DOHH2 (cell line): Measurements from ENCODE around the gene SLC9A8.
"Not testable (repeated sequence)": the region's sequence is repeated elsewhere in the genome, so short reads cannot be mapped to it uniquely, and the experiment has no call there.

Experiments
- H3F3A ChIP-seq: fragments of 200-600 bp; sonication (generic), shearing (Covaris generic); 2 replicates; pipeline ENCODE4 v1.6.0; 2016; ENCODE audit warnings: antibody characterized with exemption, mild to moderate bottlenecking; ENCODE audit not compliant: control insufficient read depth, insufficient read depth
- H3K27ac ChIP-seq: fragments of 200-600 bp; sonication (generic); 2 replicates; pipeline ENCODE4 v1.5.1; 2014; ENCODE audit warnings: low read depth, mild to moderate bottlenecking, low read length, moderate library complexity
- H3K27me3 ChIP-seq: fragments of 200-600 bp; sonication (generic); 2 replicates; pipeline ENCODE4 v1.6.1; 2014; ENCODE audit warnings: mild to moderate bottlenecking, low read length, mixed read lengths; ENCODE audit not compliant: control insufficient read depth
- H3K36me3 ChIP-seq: fragments of 200-600 bp; sonication (generic); 2 replicates; pipeline ENCODE4 v1.6.1; 2014; ENCODE audit warnings: mild to moderate bottlenecking, low read length, moderate library complexity, mixed read lengths; ENCODE audit not compliant: control insufficient read depth
- H3K4me1 ChIP-seq: fragments of 200-600 bp; sonication (generic); 2 replicates; pipeline ENCODE4 v1.6.1; 2014; ENCODE audit warnings: mild to moderate bottlenecking, low read length, mixed read lengths; ENCODE audit not compliant: control insufficient read depth
- H3K4me2 ChIP-seq: fragments of 200-600 bp; sonication (generic); 2 replicates; pipeline ENCODE4 v1.6.0; 2014; ENCODE audit warnings: mild to moderate bottlenecking, low read length, moderate library complexity
- H3K4me3 ChIP-seq: fragments of 200-600 bp; sonication (generic); 2 replicates; pipeline ENCODE4 v1.5.1; 2014; ENCODE audit warnings: mild to moderate bottlenecking, low read length, mixed read lengths
- H3K79me2 ChIP-seq: fragments of 200-600 bp; sonication (generic); 2 replicates; pipeline ENCODE4 v1.6.1; 2014; ENCODE audit warnings: mild to moderate bottlenecking, low read length, mixed read lengths; ENCODE audit not compliant: control insufficient read depth
- H3K9me2 ChIP-seq: fragments of 200-600 bp; sonication (generic); replicated peaks from 2 replicates; pipeline ENCODE4 v1.6.1; 2014; ENCODE audit warnings: mild to moderate bottlenecking, low read length, mixed read lengths; ENCODE audit not compliant: control insufficient read depth
- H3K9me3 ChIP-seq: fragments of 200-600 bp; sonication (generic); 2 replicates; pipeline ENCODE4 v1.6.1; 2014; ENCODE audit warnings: antibody characterized with exemption, low read length, mixed read lengths; ENCODE audit not compliant: control insufficient read depth, insufficient read depth
- H4K20me1 ChIP-seq: fragments of 200-600 bp; sonication (generic); 2 replicates; pipeline ENCODE4 v1.6.0; 2014; ENCODE audit warnings: low read depth, mild to moderate bottlenecking, antibody characterized with exemption, low read length, moderate library complexity; ENCODE audit not compliant: control insufficient read depth, insufficient read depth
- CTCF ChIP-seq: fragments of 200-600 bp; sonication (generic); IDR thresholded peaks from one replicate; pipeline ENCODE4 v1.5.1; 2014; ENCODE audit warnings: antibody characterized with exemption, mild to moderate bottlenecking, low read depth, low read length; ENCODE audit not compliant: poor library complexity, severe bottlenecking
- EZH2phosphoT487 ChIP-seq: fragments of 200-600 bp; sonication (generic); IDR thresholded peaks from 2 replicates; pipeline ENCODE4 v1.6.1; 2017; ENCODE audit warnings: borderline replicate concordance, mild to moderate bottlenecking, antibody characterized with exemption, low read length, moderate library complexity, mixed read lengths

Gene SLC9A8

GRCh38 chr20:49858076-49858585 lies 45.5 kb downstream of the SLC9A8 start:
- Histone ChIP-seq H3K27ac (no peak overlapping the region), H3K4me1 (no peaks in the 10 kb centered on the region), H3F3A (no peaks in the 10 kb centered on the region), H3K4me3 (no peak overlapping the region), H3K9me2 (no peaks in the 10 kb centered on the region), H3K9me3 (no peaks in the 10 kb centered on the region), H3K79me2 (no peaks in the 10 kb centered on the region), H4K20me1 (no peaks in the 10 kb centered on the region), H3K4me2 (no peak overlapping the region), H3K27me3 (no peaks in the 10 kb centered on the region), H3K36me3 (peaks cover 25% of the 10 kb centered on the region)
- TF ChIP-seq EZH2phosphoT487 (no peak), CTCF (no peak)

GRCh38 chr20:49859011-49859410 lies 46.4 kb downstream of the SLC9A8 start:
- TF ChIP-seq CTCF, result no peak
- no peak for TF ChIP-seq EZH2phosphoT487
- Histone ChIP-seq H3K27me3 (no peaks in the 10 kb centered on the region), H3K79me2 (no peaks in the 10 kb centered on the region), H3F3A (no peaks in the 10 kb centered on the region), H3K4me2 (no peak overlapping the region), H3K27ac (no peak overlapping the region), H3K4me1 (no peaks in the 10 kb centered on the region), H4K20me1 (no peaks in the 10 kb centered on the region), H3K36me3 (peaks cover 19% of the 10 kb centered on the region), H3K4me3 (no peak overlapping the region), H3K9me3 (no peaks in the 10 kb centered on the region), H3K9me2 (no peaks in the 10 kb centered on the region)

GRCh38 chr20:49859807-49860206 lies 47.2 kb downstream of the SLC9A8 start:
- Histone ChIP-seq H3K27me3 (no peaks in the 10 kb centered on the region), H3K9me2 (no peaks in the 10 kb centered on the region), H3K36me3 (peaks cover 19% of the 10 kb centered on the region), H3F3A (no peaks in the 10 kb centered on the region), H3K9me3 (no peaks in the 10 kb centered on the region), H3K27ac (no peak overlapping the region), H3K79me2 (no peaks in the 10 kb centered on the region), H4K20me1 (no peaks in the 10 kb centered on the region), H3K4me3 (no peak overlapping the region), H3K4me1 (no peaks in the 10 kb centered on the region), H3K4me2 (no peak overlapping the region)
- TF ChIP-seq EZH2phosphoT487, result no peak
- TF ChIP-seq CTCF, result no peak

- H3K4me3 ChIP-seq, H4K20me1 ChIP-seq, H3F3A ChIP-seq, H3K79me2 ChIP-seq, H3K4me2 ChIP-seq, H3K9me2 ChIP-seq, H3K27me3 ChIP-seq, H3K4me1 ChIP-seq, H3K9me3 ChIP-seq, H3K27ac ChIP-seq: not testable (repeated sequence)
- peaks cover 16% of the 10 kb centered on the region; the same call in 1 of the 2 replicates for H3K36me3 ChIP-seq
Measured at GRCh38 chr20:49861232-49861631, 48.6 kb downstream of the SLC9A8 start.
